HEK293 (cell line): ENCODE results near the gene ANKFN1.

ENCODE experiments used
- CTCF ChIP-seq: fragments of 450-650 bp; formaldehyde crosslinking; IDR thresholded peaks from 2 replicates; pipeline ENCODE4 v1.5.1; 2016; ENCODE audit warnings: missing biosample characterization, missing genetic modification characterization
- REST ChIP-seq: fragments of 450-650 bp; formaldehyde crosslinking; IDR thresholded peaks from 2 replicates; pipeline ENCODE4 v1.5.1; 2016; ENCODE audit warnings: missing biosample characterization, missing genetic modification characterization
- YY1 ChIP-seq: fragments of 450-650 bp; formaldehyde crosslinking; IDR thresholded peaks from 2 replicates; pipeline ENCODE4 v1.5.1; 2018; ENCODE audit warnings: missing biosample characterization, missing genetic modification characterization
- ZNF18 ChIP-seq: fragments of 450-650 bp; formaldehyde crosslinking; IDR thresholded peaks from 2 replicates; pipeline ENCODE4 v1.5.1; 2016; ENCODE audit warnings: missing biosample characterization, missing genetic modification characterization
- ZNF362 ChIP-seq: fragments of 450-650 bp; formaldehyde crosslinking; IDR thresholded peaks from 2 replicates; pipeline ENCODE4 v1.5.1; 2016; ENCODE audit warnings: missing biosample characterization, missing genetic modification characterization
- ZNF830 ChIP-seq: fragments of 450-650 bp; IDR thresholded peaks from 2 replicates; pipeline ENCODE4 v1.5.0; 2018; ENCODE audit warnings: missing biosample characterization, missing genetic modification characterization, low read depth, mild to moderate bottlenecking, moderate library complexity

GRCh38 chr17:56150649-56151048, 2.6 kb upstream of the ANKFN1 start:
- TF ChIP-seq ZNF18 (no peak), ZNF362 (tag by site-specific recombination) (no peak), CTCF (no peak), REST (tag by site-specific recombination) (no peak), YY1 (no peak), ZNF830 (tag by site-specific recombination) (no peak)
